NCI-H1048 (cell line): Measurements from ENCODE around the gene ELP1.
A peak's percentile ranks its signal among the peaks of the same experiment; 100 is the strongest.

Experiments used
- DNase-seq: peaks from one replicate; lab custom pipeline; 2025; lab: John Stamatoyannopoulos, UW

ELP1 gene

DNA sequence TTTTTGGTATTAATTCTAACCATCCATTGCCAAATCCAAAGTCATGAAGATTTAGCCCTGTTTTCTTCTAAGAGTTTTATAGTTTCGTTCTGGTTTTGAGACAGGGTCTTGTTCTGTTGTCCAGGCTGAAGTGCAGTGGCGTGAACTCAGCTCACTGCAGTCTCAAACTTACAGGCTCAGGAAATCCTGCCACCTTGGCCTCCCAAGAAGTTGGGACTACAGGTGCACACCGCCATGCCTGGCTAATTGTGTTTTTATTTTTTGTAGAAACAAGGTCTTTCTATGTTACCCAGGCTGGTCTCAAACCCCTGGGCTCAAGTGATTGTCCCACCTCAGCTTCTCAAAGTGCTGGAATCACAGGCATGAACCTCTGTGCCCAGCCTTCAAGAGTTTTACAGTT, 50.8 kb downstream of the ELP1 start:
- no peak for DNase-seq

DNA sequence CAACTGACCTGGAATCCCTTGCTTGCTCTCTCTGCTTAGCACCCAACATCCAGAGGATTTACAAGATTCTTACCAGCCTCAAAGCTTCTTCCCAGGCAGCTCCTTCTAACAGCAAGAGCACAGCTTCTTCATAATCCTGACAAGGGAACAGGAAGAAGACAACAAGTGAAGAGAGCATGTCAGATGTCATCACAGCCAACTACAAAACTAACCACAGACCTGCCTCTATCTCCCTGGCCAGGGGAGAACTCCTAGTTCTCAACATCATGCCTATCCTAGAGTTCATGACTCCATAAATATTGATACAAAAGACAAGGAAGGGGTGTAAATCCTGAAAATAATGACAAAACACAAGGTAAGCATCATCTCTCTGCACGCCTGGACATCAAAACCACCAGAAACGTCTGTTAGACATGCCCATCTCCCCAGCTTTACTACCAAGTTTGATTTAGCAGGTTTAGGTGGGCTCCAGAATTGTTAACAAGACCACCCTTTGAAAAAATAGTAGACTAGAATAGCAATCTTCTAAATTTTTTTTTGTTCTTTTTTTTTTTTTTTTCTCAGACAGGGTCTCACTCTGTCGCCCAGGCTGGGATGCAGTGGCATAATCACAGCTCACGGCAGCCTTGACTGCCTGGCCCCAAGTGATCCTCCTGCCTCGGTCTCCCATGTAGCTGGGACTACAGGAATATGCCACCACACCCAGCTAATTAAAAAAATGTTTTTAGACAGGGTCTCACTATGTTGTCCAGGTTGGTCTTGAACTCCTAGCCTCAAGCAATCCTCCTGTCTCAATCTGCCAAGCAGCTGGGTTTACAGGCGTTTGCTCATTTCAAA, 51.7 kb downstream of the ELP1 start:
- no peak for DNase-seq

- DNase-seq = no peak
Measured at GRCh38 chr9:108880738-108881316, 53.1 kb downstream of the ELP1 start.

- no peak for DNase-seq
Measured at GRCh38 chr9:108877524-108877923, 56.4 kb downstream of the ELP1 start.

- no peak for DNase-seq
Measured at GRCh38 chr9:108876425-108876824, 57.5 kb downstream of the ELP1 start.

- DNase-seq = peak; percentile 31
Measured at GRCh38 chr9:108874058-108874788, 59.7 kb downstream of the ELP1 start.

- DNase-seq = no peak
Measured at GRCh38 chr9:108869092-108869725, 64.7 kb downstream of the ELP1 start.

- no peak for DNase-seq
Measured at GRCh38 chr9:108867829-108868228, 66.1 kb downstream of the ELP1 start.

GRCh38 chr9:108867116-108867515, 66.8 kb downstream of the ELP1 start:
- DNase-seq = no peak

DNA sequence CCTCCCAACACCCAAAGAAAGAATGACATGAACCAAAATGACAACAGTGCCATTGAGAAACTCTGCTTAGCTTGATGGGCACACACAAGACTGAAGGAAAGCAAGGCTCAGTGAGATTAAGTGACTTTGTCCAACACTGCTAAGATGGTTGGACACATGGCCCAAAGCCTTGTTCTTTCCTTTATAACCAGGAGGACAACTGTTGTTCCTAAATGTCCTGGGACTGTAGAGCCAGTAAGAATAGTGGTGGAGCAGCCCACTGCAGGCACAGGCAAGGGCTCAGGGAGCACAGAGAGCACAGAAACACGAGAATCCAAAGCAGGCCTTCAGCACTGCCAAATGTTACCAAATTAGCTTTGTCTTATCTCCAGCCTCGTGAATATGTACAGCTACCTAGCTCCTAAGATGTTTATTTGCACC, 67.9 kb downstream of the ELP1 start:
- no peak for DNase-seq

DNA sequence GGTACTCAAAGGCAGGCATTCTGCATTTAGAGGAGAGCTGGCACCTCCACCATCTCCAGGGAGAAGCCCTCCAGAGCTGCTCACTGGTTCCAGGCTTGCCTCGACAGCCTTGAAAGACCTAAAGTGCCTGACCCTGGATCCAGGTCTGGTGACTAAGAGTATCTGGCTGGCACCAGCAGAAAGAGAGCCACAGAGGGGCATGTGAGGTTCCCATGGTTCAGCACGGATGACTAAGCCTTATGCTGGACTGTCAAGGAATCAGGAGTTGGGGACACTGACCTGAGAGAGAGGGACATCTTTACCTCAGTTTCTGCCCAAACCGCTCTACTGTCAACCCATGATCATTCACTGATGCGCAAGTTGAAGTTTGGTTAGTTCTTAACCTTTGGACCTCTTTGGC, 68.9 kb downstream of the ELP1 start:
- no peak for DNase-seq

DNA sequence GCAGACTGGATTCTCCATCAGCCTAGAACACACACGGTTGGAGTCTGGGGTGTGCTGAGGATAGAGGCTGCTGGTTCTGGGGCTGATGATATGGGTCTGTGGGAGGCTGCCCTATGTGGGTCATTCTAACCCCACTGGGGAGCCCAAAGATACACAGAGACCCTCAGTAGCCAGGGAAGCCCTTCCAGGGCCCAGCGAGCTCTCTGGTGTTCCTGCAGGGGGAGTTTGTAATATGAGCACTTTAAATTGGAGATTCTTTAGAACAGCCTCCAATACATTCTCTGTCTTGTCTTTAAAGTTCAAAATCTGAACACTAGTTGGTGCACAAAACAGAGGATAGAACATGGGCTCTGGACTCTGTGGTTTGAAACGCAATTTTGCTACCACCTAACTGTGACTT, 69.5 kb downstream of the ELP1 start:
- no peak for DNase-seq

DNA sequence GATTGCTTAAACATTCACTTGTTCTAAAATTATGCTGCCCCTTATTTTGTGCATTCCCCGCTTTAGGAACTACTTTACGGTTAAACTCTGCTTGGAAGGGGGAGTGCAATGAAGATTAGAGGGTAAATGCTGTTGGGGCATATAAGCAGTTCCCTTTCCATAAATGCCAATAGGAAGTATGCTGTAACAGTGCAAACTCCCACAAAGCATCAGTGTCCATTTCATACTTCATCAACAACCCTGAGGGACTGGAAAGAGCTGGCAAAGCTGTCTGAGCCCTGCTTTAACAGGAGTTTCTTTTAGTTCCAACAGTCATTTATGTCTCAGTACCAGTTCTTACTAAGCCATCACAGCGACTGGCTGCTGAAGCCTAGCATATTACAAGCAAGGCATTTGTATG, 70.0 kb downstream of the ELP1 start:
- no peak for DNase-seq

- DNase-seq = no peak
Measured at GRCh38 chr9:108861997-108862396, 71.9 kb downstream of the ELP1 start, which contains the start of gene ACTL7A. TSS of gene ACTL7A (plus strand) at chr9:108862266. CDS start at chr9:108862323, 57 bp downstream.

DNA sequence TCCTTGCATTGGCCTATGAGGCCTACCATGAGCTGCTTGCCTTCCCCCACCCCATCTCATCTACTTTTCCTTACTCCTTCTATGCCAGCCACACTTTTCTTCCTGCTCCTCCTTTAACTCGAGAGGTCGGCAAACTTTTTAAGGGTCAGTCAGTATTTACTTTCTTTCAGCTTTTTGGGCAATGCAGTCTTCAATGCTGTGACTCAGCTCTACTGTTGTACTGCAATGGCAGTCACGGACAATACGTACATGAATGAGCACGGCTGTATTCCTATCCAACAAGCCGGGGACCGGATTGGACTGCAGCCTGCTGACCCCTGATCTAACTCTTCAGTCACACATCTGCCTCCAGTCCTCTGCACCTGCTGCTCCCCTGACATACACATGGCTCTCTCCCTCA, 72.5 kb downstream of the ELP1 start:
- no peak for DNase-seq

- no peak for DNase-seq
Measured at GRCh38 chr9:108860764-108861163, 73.2 kb downstream of the ELP1 start.

GRCh38 chr9:108860354-108860753, 73.6 kb downstream of the ELP1 start:
- DNase-seq = no peak

- no peak for DNase-seq
Measured at GRCh38 chr9:108859459-108860114, 74.3 kb downstream of the ELP1 start.

GRCh38 chr9:108857572-108857971, 76.4 kb downstream of the ELP1 start:
- no peak for DNase-seq

GRCh38 chr9:108855888-108856287, 78.0 kb downstream of the ELP1 start, which contains the start of gene ACTL7B:
TSS of gene ACTL7B (minus strand) at chr9:108855986. CDS start at chr9:108855930, 56 bp downstream.
- no peak for DNase-seq

DNA sequence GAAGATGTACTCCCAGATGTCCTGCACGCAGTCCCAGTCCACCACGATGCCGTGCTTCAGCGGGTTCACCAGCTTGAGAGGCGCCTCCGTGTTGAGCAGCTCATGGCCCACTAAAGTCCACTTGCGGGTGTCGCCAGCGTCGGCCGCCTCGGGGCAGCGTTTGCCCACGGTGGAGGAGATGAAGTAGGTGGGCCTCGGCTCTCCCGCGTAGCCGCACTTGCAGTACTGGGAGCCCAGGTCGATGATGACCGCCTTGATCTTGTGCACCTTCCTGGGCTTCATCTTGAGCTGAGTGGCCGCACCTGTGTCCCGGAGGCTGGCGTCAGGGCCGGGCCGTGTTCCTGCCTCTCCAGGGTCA, 78.4 kb downstream of the ELP1 start:
- DNase-seq = no peak
